Measurements from ENCODE around the gene HTRA1. TPM values are rescaled to one million over a fixed set of nuclear protein-coding genes. Genes with fewer than 3 reads are reported as not detected.

Gene HTRA1
- total and polyA plus RNA-seq, 9 of the 15 experiments (the other 6 are each of a cell fraction or from before 2014, with no cell fraction given) = 0.06 to 0.16 (median 0.13) TPM; not detected in 5

- TF ChIP-seq REST (IDR thresholded peaks at IDR 0.05; ENCODE audit: borderline replicate concordance) (no peak), REST (CRISPR knock-in tag; IDR thresholded peaks at IDR 0.05; ENCODE audit: low read depth) (no peak), PRPF4 (IDR thresholded peaks at IDR 0.05; ENCODE audit: insufficient read depth, low read depth, low read length, poor library complexity, severe bottlenecking) (no peak)
Observed at GRCh38 chr10:122480146-122480833, 18.9 kb downstream of the HTRA1 start (continued).

All from K562 (cell line).